Endothelial cell (in vitro differentiated cells): ENCODE results near the gene RAD51B. TPM values are rescaled to one million over a fixed set of nuclear protein-coding genes. Genes with fewer than 3 reads are reported as not detected.

Experiments used
- DNase-seq: peaks from one replicate; pipeline ENCODE4 v3.0.0; 2021; ENCODE audit warnings: low spot score
- H3K27ac Mint-ChIP-seq: one replicate; pipeline ENCODE4 v1.8.0; 2021; ENCODE audit warnings: mixed read lengths, inconsistent platforms; ENCODE audit not compliant: unreplicated experiment
- H3K27me3 Mint-ChIP-seq: one replicate; pipeline ENCODE4 v1.8.0; 2021; ENCODE audit warnings: mild to moderate bottlenecking, moderate library complexity, mixed read lengths, inconsistent platforms; ENCODE audit not compliant: unreplicated experiment
- H3K36me3 Mint-ChIP-seq: one replicate; pipeline ENCODE4 v1.8.0; 2021; ENCODE audit warnings: mild to moderate bottlenecking, low read depth, mixed read lengths, inconsistent platforms; ENCODE audit not compliant: unreplicated experiment
- H3K4me1 Mint-ChIP-seq: one replicate; pipeline ENCODE4 v1.8.0; 2021; ENCODE audit warnings: mild to moderate bottlenecking, mixed read lengths, inconsistent platforms; ENCODE audit not compliant: unreplicated experiment
- H3K4me3 Mint-ChIP-seq: one replicate; pipeline ENCODE4 v1.8.0; 2021; ENCODE audit warnings: mild to moderate bottlenecking, mixed read lengths, inconsistent platforms; ENCODE audit not compliant: unreplicated experiment
- H3K9me3 Mint-ChIP-seq: one replicate; pipeline ENCODE4 v1.8.0; 2021; ENCODE audit warnings: mixed read lengths, inconsistent platforms; ENCODE audit not compliant: unreplicated experiment
- CTCF ChIP-seq: fragments of 200-600 bp; sonication (generic); IDR thresholded peaks from one replicate; pipeline ENCODE4 v1.5.0; 2021; ENCODE audit warnings: antibody characterized with exemption; ENCODE audit not compliant: unreplicated experiment
- total RNA-seq: library from RNA; stranded (reverse); fragmentation: NEBNext Ultra II Directional; extraction: Animal tissue kit (Norgen Biotek cat#: 25700); gene quantifications from one replicate; pipeline ENCODE4 v1.2.1, GENCODE V29; 2021; ENCODE audit not compliant: unreplicated experiment

The RAD51B gene
- total RNA-seq, 1 donor from 2014 or later: 23.5 TPM

- Mint-ChIP-seq H3K4me1 (peaks cover 62% of the 10 kb centered on the region), H3K36me3 (peaks cover 4% of the 10 kb centered on the region), H3K27ac (no peak overlapping the region), H3K9me3 (no peaks in the 10 kb centered on the region), H3K27me3 (no peaks in the 10 kb centered on the region), H3K4me3 (no peak overlapping the region)
- TF ChIP-seq CTCF: no peak
- no peak for DNase-seq
Observed at GRCh38 chr14:68552075-68552474, 732.5 kb downstream of the RAD51B start.

- Mint-ChIP-seq H3K4me3 (no peak overlapping the region), H3K36me3 (peaks cover 4% of the 10 kb centered on the region), H3K27me3 (no peaks in the 10 kb centered on the region), H3K27ac (no peak overlapping the region), H3K9me3 (no peaks in the 10 kb centered on the region), H3K4me1 (peaks cover 61% of the 10 kb centered on the region)
- TF ChIP-seq CTCF: no peak
- no peak for DNase-seq
Observed at GRCh38 chr14:68552602-68553001, 733.0 kb downstream of the RAD51B start.

- TF ChIP-seq CTCF: no peak
- Mint-ChIP-seq H3K27ac (no peak overlapping the region), H3K9me3 (no peaks in the 10 kb centered on the region), H3K4me1 (peaks cover 61% of the 10 kb centered on the region), H3K4me3 (no peak overlapping the region), H3K36me3 (peaks cover 4% of the 10 kb centered on the region), H3K27me3 (no peaks in the 10 kb centered on the region)
- no peak for DNase-seq
Observed at GRCh38 chr14:68553311-68553710, 733.7 kb downstream of the RAD51B start.

GRCh38 chr14:68554231-68554630, 734.7 kb downstream of the RAD51B start:
- Mint-ChIP-seq H3K4me3 (no peak overlapping the region), H3K36me3 (peaks cover 4% of the 10 kb centered on the region), H3K27ac (no peak overlapping the region), H3K27me3 (no peaks in the 10 kb centered on the region), H3K9me3 (no peaks in the 10 kb centered on the region), H3K4me1 (peaks cover 63% of the 10 kb centered on the region)
- no peak for DNase-seq
- TF ChIP-seq CTCF: no peak

DNA sequence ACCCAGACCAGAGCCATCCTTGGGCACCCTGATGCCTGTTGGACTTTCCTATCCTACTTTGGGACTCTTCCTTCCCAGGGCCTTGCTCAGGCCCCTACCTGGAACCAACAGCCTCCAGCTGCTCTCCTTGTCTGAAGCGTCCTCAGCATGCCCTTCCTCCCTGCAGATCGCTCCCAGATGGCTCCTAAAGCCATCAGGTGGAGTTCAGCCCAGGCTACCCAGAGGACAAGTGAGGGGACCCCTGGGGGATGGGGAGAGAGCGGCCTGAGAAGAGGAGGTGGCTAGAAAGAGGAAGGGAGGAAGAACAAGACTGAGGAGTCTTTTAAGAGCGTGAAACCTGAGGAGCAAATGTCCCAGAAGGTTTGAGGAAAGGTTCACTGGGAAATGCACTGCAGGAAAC, 736.7 kb downstream of the RAD51B start:
- Mint-ChIP-seq H3K4me1 (peaks cover 50% of the 10 kb centered on the region), H3K27ac (no peak overlapping the region), H3K9me3 (no peaks in the 10 kb centered on the region), H3K27me3 (no peaks in the 10 kb centered on the region), H3K36me3 (peaks cover 4% of the 10 kb centered on the region), H3K4me3 (peak overlapping the region; percentile 53)
- no peak for TF ChIP-seq CTCF
- DNase-seq: no peak
